ENCODE measurements around the gene SMCHD1. TPM values are rescaled to one million over a fixed set of nuclear protein-coding genes. Genes with fewer than 3 reads are reported as not detected.
A peak's percentile ranks its signal among the peaks of the same experiment; 100 is the strongest.
"Not testable (repeated sequence)": the region's sequence is repeated elsewhere in the genome, so short reads cannot be mapped to it uniquely, and the experiment has no call there.

Gene SMCHD1
- total RNA-seq, 1 donor: 957 TPM

GRCh38 chr18:2837290-2837689 is 181.8 kb downstream of the SMCHD1 start:
- not testable (repeated sequence) for H3K4me3 ChIP-seq (ENCODE audit: low read length); H3K9me3 ChIP-seq (ENCODE audit: low read depth, low read length); H3K4me1 ChIP-seq (ENCODE audit: insufficient read depth, low read length); H3K27me3 ChIP-seq (ENCODE audit: insufficient read depth, low read length)

- no peaks in the 10 kb centered on the region for H3K27me3 ChIP-seq (ENCODE audit: insufficient read depth, low read length)
- no peaks in the 10 kb centered on the region for H3K9me3 ChIP-seq (ENCODE audit: low read depth, low read length)
- H3K4me3 ChIP-seq (ENCODE audit: low read length): no peak overlapping the region
These were observed 183.7 kb downstream of the SMCHD1 start for GRCh38 chr18:2839202-2839601.

GRCh38 chr18:2840521-2840920 is 185.0 kb downstream of the SMCHD1 start:
- Histone ChIP-seq H3K4me1 (ENCODE audit: insufficient read depth, low read length) (peaks cover 25% of the 10 kb centered on the region), H3K4me3 (ENCODE audit: low read length) (no peak overlapping the region), H3K9me3 (ENCODE audit: low read depth, low read length) (no peaks in the 10 kb centered on the region), H3K27me3 (ENCODE audit: insufficient read depth, low read length) (no peaks in the 10 kb centered on the region)

More at GRCh38 chr18:2839202-2839601, 183.7 kb downstream of the SMCHD1 start:
- H3K4me1 ChIP-seq (ENCODE audit: insufficient read depth, low read length): peaks cover 13% of the 10 kb centered on the region

- H3K9me3 ChIP-seq (ENCODE audit: low read depth, low read length): no peaks in the 10 kb centered on the region
- H3K4me3 ChIP-seq (ENCODE audit: low read length): no peak overlapping the region
- no peaks in the 10 kb centered on the region for H3K27me3 ChIP-seq (ENCODE audit: insufficient read depth, low read length)
- peaks cover 43% of the 10 kb centered on the region for H3K4me1 ChIP-seq (ENCODE audit: insufficient read depth, low read length)
These were observed 187.6 kb downstream of the SMCHD1 start for GRCh38 chr18:2843146-2843545.

GRCh38 chr18:2845172-2845571 is 189.6 kb downstream of the SMCHD1 start:
- H3K4me3 ChIP-seq (ENCODE audit: low read length): no peak overlapping the region
- H3K9me3 ChIP-seq (ENCODE audit: low read depth, low read length): no peaks in the 10 kb centered on the region
- H3K27me3 ChIP-seq (ENCODE audit: insufficient read depth, low read length): peaks cover 15% of the 10 kb centered on the region
- peaks cover 60% of the 10 kb centered on the region for H3K4me1 ChIP-seq (ENCODE audit: insufficient read depth, low read length)

GRCh38 chr18:2846636-2847316 is 191.2 kb downstream of the SMCHD1 start, which contains the start of gene EMILIN2:
Gene EMILIN2, plus strand, starts transcription at chr18:2847006. Its CDS starts 183 bp downstream, at chr18:2847189.
- H3K4me3 ChIP-seq (ENCODE audit: low read length): peak within 1 kb of the TSS; percentile 69
- peaks cover 18% of the 10 kb centered on the region for H3K27me3 ChIP-seq (ENCODE audit: insufficient read depth, low read length)
- H3K4me1 ChIP-seq (ENCODE audit: insufficient read depth, low read length): peaks cover 67% of the 10 kb centered on the region
- no peaks in the 10 kb centered on the region for H3K9me3 ChIP-seq (ENCODE audit: low read depth, low read length)

- Histone ChIP-seq H3K9me3 (ENCODE audit: low read depth, low read length) (no peaks in the 10 kb centered on the region), H3K4me3 (ENCODE audit: low read length) (peak overlapping the region; percentile 69), H3K4me1 (ENCODE audit: insufficient read depth, low read length) (peaks cover 67% of the 10 kb centered on the region), H3K27me3 (ENCODE audit: insufficient read depth, low read length) (peaks cover 18% of the 10 kb centered on the region)
These were observed 192.1 kb downstream of the SMCHD1 start for GRCh38 chr18:2847317-2848246.

GRCh38 chr18:2848247-2849246 is 193.0 kb downstream of the SMCHD1 start:
- H3K4me1 ChIP-seq (ENCODE audit: insufficient read depth, low read length): peaks cover 60% of the 10 kb centered on the region
- peak overlapping the region; percentile 69 for H3K4me3 ChIP-seq (ENCODE audit: low read length)
- peaks cover 18% of the 10 kb centered on the region for H3K27me3 ChIP-seq (ENCODE audit: insufficient read depth, low read length)
- H3K9me3 ChIP-seq (ENCODE audit: low read depth, low read length): no peaks in the 10 kb centered on the region

GRCh38 chr18:2850816-2851215 is 195.3 kb downstream of the SMCHD1 start:
- Histone ChIP-seq H3K4me1 (ENCODE audit: insufficient read depth, low read length) (peaks cover 61% of the 10 kb centered on the region), H3K4me3 (ENCODE audit: low read length) (no peak overlapping the region), H3K27me3 (ENCODE audit: insufficient read depth, low read length) (peaks cover 18% of the 10 kb centered on the region), H3K9me3 (ENCODE audit: low read depth, low read length) (no peaks in the 10 kb centered on the region)

- Histone ChIP-seq H3K4me3 (ENCODE audit: low read length) (no peak overlapping the region), H3K27me3 (ENCODE audit: insufficient read depth, low read length) (peaks cover 18% of the 10 kb centered on the region), H3K4me1 (ENCODE audit: insufficient read depth, low read length) (peaks cover 62% of the 10 kb centered on the region), H3K9me3 (ENCODE audit: low read depth, low read length) (no peaks in the 10 kb centered on the region)
These were observed 196.2 kb downstream of the SMCHD1 start for GRCh38 chr18:2851771-2852170.

GRCh38 chr18:2852460-2852859 is 196.9 kb downstream of the SMCHD1 start:
- peaks cover 67% of the 10 kb centered on the region for H3K4me1 ChIP-seq (ENCODE audit: insufficient read depth, low read length)
- not testable (repeated sequence) for H3K9me3 ChIP-seq (ENCODE audit: low read depth, low read length); H3K4me3 ChIP-seq (ENCODE audit: low read length)
- H3K27me3 ChIP-seq (ENCODE audit: insufficient read depth, low read length): peaks cover 18% of the 10 kb centered on the region

- H3K4me3 ChIP-seq (ENCODE audit: low read length): no peak overlapping the region
- peaks cover 18% of the 10 kb centered on the region for H3K27me3 ChIP-seq (ENCODE audit: insufficient read depth, low read length)
- H3K9me3 ChIP-seq (ENCODE audit: low read depth, low read length): no peaks in the 10 kb centered on the region
- peaks cover 69% of the 10 kb centered on the region for H3K4me1 ChIP-seq (ENCODE audit: insufficient read depth, low read length)
These were observed 197.8 kb downstream of the SMCHD1 start for GRCh38 chr18:2853173-2853925.

- no peak overlapping the region for H3K4me3 ChIP-seq (ENCODE audit: low read length)
- peaks cover 12% of the 10 kb centered on the region for H3K27me3 ChIP-seq (ENCODE audit: insufficient read depth, low read length)
- peaks cover 69% of the 10 kb centered on the region for H3K4me1 ChIP-seq (ENCODE audit: insufficient read depth, low read length)
- H3K9me3 ChIP-seq (ENCODE audit: low read depth, low read length): no peaks in the 10 kb centered on the region
These were observed 198.6 kb downstream of the SMCHD1 start for GRCh38 chr18:2853926-2854664.

Measured in mononuclear cell (primary cell).